ENCODE results near the gene KNDC1.

Gene KNDC1

GRCh38 chr10:133269367-133269766 lies 109.3 kb downstream of the KNDC1 start:
- no peak for DNase-seq (ENCODE audit: low read depth in 1 of 2, low spot score in 1 of 2)
- Histone ChIP-seq H3K4me3 (replicated peaks; ENCODE audit: insufficient read depth, low read length) (no peak overlapping the region), H3K27ac (replicated peaks) (no peak overlapping the region), H3K27me3 (ENCODE audit: insufficient read depth, poor library complexity, severe bottlenecking) (no peaks in the 10 kb centered on the region)
- TF ChIP-seq GABPA (IDR thresholded peaks at IDR 0.05; ENCODE audit: low read depth) = no peak

GRCh38 chr10:133270204-133270603 lies 110.2 kb downstream of the KNDC1 start:
- DNase-seq (ENCODE audit: low read depth in 1 of 2, low spot score in 1 of 2) = no peak
- TF ChIP-seq GABPA (IDR thresholded peaks at IDR 0.05; ENCODE audit: low read depth) = no peak
- TF ChIP-seq SPI1 (IDR thresholded peaks at IDR 0.05; ENCODE audit: borderline replicate concordance, low read depth) = no peak
- no peak for TF ChIP-seq CTCF (IDR thresholded peaks at IDR 0.05; ENCODE audit: insufficient read depth, low read length)
- no peak for TF ChIP-seq REST (IDR thresholded peaks at IDR 0.05; ENCODE audit: insufficient replicate concordance, low read depth)
- no peak for TF ChIP-seq POLR2AphosphoS5 (IDR thresholded peaks at IDR 0.05; ENCODE audit: low read depth)
- Histone ChIP-seq H3K27ac (replicated peaks) (no peak overlapping the region), H3K4me3 (replicated peaks; ENCODE audit: insufficient read depth, low read length) (no peak overlapping the region), H3K27me3 (ENCODE audit: insufficient read depth, poor library complexity, severe bottlenecking) (no peaks in the 10 kb centered on the region)

- no peak for TF ChIP-seq CTCF (IDR thresholded peaks at IDR 0.05; ENCODE audit: insufficient read depth, low read length)
- TF ChIP-seq POLR2AphosphoS5 (IDR thresholded peaks at IDR 0.05; ENCODE audit: low read depth) = no peak
- no peak for TF ChIP-seq GABPA (IDR thresholded peaks at IDR 0.05; ENCODE audit: low read depth)
- TF ChIP-seq SPI1 (IDR thresholded peaks at IDR 0.05; ENCODE audit: borderline replicate concordance, low read depth) = no peak
- no peak for TF ChIP-seq REST (IDR thresholded peaks at IDR 0.05; ENCODE audit: insufficient replicate concordance, low read depth)
- no peaks in the 10 kb centered on the region for H3K27me3 ChIP-seq (ENCODE audit: insufficient read depth, poor library complexity, severe bottlenecking)
- DNase-seq (ENCODE audit: low read depth in 1 of 2, low spot score in 1 of 2) = no peak
- no peak overlapping the region for H3K27ac ChIP-seq (replicated peaks)
- no peak overlapping the region for H3K4me3 ChIP-seq (replicated peaks; ENCODE audit: insufficient read depth, low read length)
Observed at GRCh38 chr10:133270773-133271297, 110.8 kb downstream of the KNDC1 start.

GRCh38 chr10:133271521-133272300 lies 111.7 kb downstream of the KNDC1 start:
- no peak for DNase-seq (ENCODE audit: low read depth in 1 of 2, low spot score in 1 of 2)
- TF ChIP-seq POLR2AphosphoS5 (IDR thresholded peaks at IDR 0.05; ENCODE audit: low read depth) (no peak), SPI1 (IDR thresholded peaks at IDR 0.05; ENCODE audit: borderline replicate concordance, low read depth) (no peak), REST (IDR thresholded peaks at IDR 0.05; ENCODE audit: insufficient replicate concordance, low read depth) (no peak), GABPA (IDR thresholded peaks at IDR 0.05; ENCODE audit: low read depth) (no peak)
- Histone ChIP-seq H3K27ac (replicated peaks) (no peak overlapping the region), H3K27me3 (ENCODE audit: insufficient read depth, poor library complexity, severe bottlenecking) (no peaks in the 10 kb centered on the region), H3K4me3 (replicated peaks; ENCODE audit: insufficient read depth, low read length) (no peak overlapping the region)
